Heart left ventricle (tissue), 16 donors: ENCODE measurements around the gene KCNK6. TPM values are rescaled to one million over a fixed set of nuclear protein-coding genes. Genes with fewer than 3 reads are reported as not detected.

Experiments used
- ATAC-seq, 4 donors: fragments of 200-7000 bp; cut with Tn5 transposase; one replicate each; pipeline ENCODE4 v1.9.1; 2020 to 2022; ENCODE audit warnings: moderate library complexity in 4 of 4, mild to moderate bottlenecking in 3 of 4, moderate number of reproducible peaks in 1 of 4
- DNase-seq, 5 donors: peaks; one replicate each; pipeline ENCODE4 v3.0.0-alpha.2; 2020
- H3K27ac ChIP-seq, 12 donors: fragments of 200-600 bp; sonication (generic) in 4 of 12; one replicate each; pipeline versions ENCODE4 v1.5.0 to v1.8.0; 2016 to 2022; ENCODE audit warnings: mild to moderate bottlenecking in 2 of 12
- H3K27me3 ChIP-seq, 9 donors: fragments of 200-600 bp; sonication (generic) in 2 of 9; one replicate each; pipeline versions ENCODE4 v1.5.1 to v1.8.0; 2016 to 2022; ENCODE audit warnings: mild to moderate bottlenecking in 3 of 9
- H3K36me3 ChIP-seq, 9 donors: fragments of 200-600 bp; sonication (generic) in 2 of 9; one replicate each; pipeline versions ENCODE4 v1.5.0 to v1.8.0; 2018 to 2022; ENCODE audit warnings: mild to moderate bottlenecking in 2 of 9
- H3K4me1 ChIP-seq, 12 donors: fragments of 200-600 bp; sonication (generic) in 4 of 12; one replicate each; pipeline versions ENCODE4 v1.5.0 to v1.8.0; 2016 to 2022; ENCODE audit warnings: mild to moderate bottlenecking in 3 of 12
- H3K4me3 ChIP-seq, 12 donors: fragments of 200-600 bp; sonication (generic) in 4 of 12; one replicate each; pipeline versions ENCODE4 v1.5.0 to v1.8.0; 2017 to 2022; ENCODE audit warnings: mild to moderate bottlenecking in 9 of 12, moderate library complexity in 4 of 12
- H3K9me3 ChIP-seq, 12 donors: fragments of 200-600 bp; sonication (generic) in 4 of 12; one replicate each; pipeline versions ENCODE4 v1.5.0 to v1.8.0; 2016 to 2022; ENCODE audit warnings: mild to moderate bottlenecking in 1 of 12
- POLR2A ChIP-seq, 2 donors: fragments of 450-650 bp; IDR thresholded peaks; one replicate each; pipeline ENCODE4 v1.6.1; 2017; ENCODE audit warnings: antibody characterized with exemption in 2 of 2, mild to moderate bottlenecking in 2 of 2, moderate library complexity in 2 of 2
- WGBS, 4 donors: extraction: QIAGEN DNeasy Blood & Tissue Kit in 2 of 4; methylation state at CpG; one replicate each; pipeline versions ENCODE4 v1.1.5 to v1.1.7; 2013 to 2018; 5-methylcytosine and 5-hydroxymethylcytosine counted together
- intact Hi-C, 10 donors: fragments of 100-400 bp; cut with DNase I; formaldehyde crosslinking; loops; one replicate each; pipeline versions ENCODE4 v1.11.1 to v1.14.2; 2022
- polyA plus RNA-seq, 2 donors: library from polyadenylated mRNA; stranded (reverse); fragments of 200-250 nt; gene quantifications; one replicate each; pipeline ENCODE4 v1.2.3, GENCODE V29; 2013
- total RNA-seq, 9 donors: library from RNA; depleted of rRNA in 2 of 9; stranded (reverse); fragments of >200 nt in 2 of 9; fragmentation: NEBNext Ultra II Directional in 3 of 9; extraction: Animal tissue kit (Norgen Biotek cat#: 25700) in 3 of 9; gene quantifications; one replicate each; pipeline versions ENCODE4 v1.1.0 to v1.2.4, GENCODE V29; 2016 to 2023
- TF ChIP-seq, protein P1 (sequence below), 12 donors: fragments of 200-600 bp; sonication (generic) in 4 of 12; IDR thresholded peaks; one replicate each; pipeline versions ENCODE4 v1.5.0 to v1.8.0; 2018 to 2022; ENCODE audit warnings: antibody characterized with exemption in 12 of 12, mild to moderate bottlenecking in 5 of 12
- donor health status: ischemic (EF 13 %, LVEDD 7.1; RV severe dilation, severe dysfunction).
- donor health status: healthy with polysubstance abuse.
- donor health status: DM: no; HTN: yes; CAD: no.
- donor health status: DM: no; HTN: no; CAD: no.
- donor health status: ischemic (EF 25% LVEDD 6.9; RV normal size, moderate dysfunction).
- donor health status: ischemic (EF 25% LVEDD 5.7; RV mildly dilated, moderate dysfunction).
- donor health status: healthy.
- donor health status: DM: yes; HTN: yes; CAD: no.
- donor health status: ischemic (EF 35%, LVEDD 5.7; RV mildly dilated, moderate dysfunction).
- donor health status: nonischemic (EF 11% LVEDD 7.7; RV severe dilation, severe dysfunction).
- donor health status: DM: yes; HTN: yes; CAD: no.
- donor health status: PGD.
- donor health status: ischemic (EF 29% LVEDD 5.4; RV normal size, mild dysfunction).
- donor health status: nonischemic (EF 23%, LVEDD 6.1; RV moderate dilation, normal function).

KCNK6 gene
- total and polyA plus RNA-seq, 11 donors: 3.1 to 23.6 (median 6.7) TPM

DNA sequence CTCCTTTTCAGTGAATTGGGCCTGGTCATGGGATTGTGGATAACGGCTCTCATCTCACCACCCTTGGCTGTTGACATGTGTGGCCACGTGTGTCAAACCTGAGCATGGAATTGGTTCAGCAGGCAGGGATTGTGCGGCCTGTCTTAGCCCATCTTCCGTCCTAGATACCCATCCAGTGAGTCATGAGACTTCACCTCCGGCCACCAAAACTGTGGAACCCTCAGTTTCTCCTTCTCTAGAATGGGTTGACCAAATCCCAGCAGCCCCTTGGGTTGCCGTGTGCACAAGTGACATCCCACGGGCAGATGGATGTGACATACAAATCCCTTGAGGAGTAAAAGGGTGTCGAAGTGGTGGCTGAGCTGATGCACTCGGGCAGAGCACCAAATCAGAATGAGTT is 61.5 kb downstream of the KCNK6 start:
- H3K27ac ChIP-seq: no peak overlapping the region

More for the DNA sequence above, 61.5 kb downstream of the KCNK6 start:
- H3K4me1 ChIP-seq: peaks cover 0 to 23% (median 12%) of the 10 kb centered on the region in 12 donors
- H3K27me3 ChIP-seq: peaks cover 0 to 6% (median 0%) of the 10 kb centered on the region in 9 donors
- no peak for ATAC-seq
- no peak for DNase-seq
- no peak for TF ChIP-seq POLR2A (IDR thresholded peaks at IDR 0.05)
- TF ChIP-seq, protein P1, sequence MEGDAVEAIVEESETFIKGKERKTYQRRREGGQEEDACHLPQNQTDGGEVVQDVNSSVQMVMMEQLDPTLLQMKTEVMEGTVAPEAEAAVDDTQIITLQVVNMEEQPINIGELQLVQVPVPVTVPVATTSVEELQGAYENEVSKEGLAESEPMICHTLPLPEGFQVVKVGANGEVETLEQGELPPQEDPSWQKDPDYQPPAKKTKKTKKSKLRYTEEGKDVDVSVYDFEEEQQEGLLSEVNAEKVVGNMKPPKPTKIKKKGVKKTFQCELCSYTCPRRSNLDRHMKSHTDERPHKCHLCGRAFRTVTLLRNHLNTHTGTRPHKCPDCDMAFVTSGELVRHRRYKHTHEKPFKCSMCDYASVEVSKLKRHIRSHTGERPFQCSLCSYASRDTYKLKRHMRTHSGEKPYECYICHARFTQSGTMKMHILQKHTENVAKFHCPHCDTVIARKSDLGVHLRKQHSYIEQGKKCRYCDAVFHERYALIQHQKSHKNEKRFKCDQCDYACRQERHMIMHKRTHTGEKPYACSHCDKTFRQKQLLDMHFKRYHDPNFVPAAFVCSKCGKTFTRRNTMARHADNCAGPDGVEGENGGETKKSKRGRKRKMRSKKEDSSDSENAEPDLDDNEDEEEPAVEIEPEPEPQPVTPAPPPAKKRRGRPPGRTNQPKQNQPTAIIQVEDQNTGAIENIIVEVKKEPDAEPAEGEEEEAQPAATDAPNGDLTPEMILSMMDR (IDR thresholded peaks at IDR 0.05): no peak
- peaks cover 11 to 95% (median 86%) of the 10 kb centered on the region in 9 donors for H3K36me3 ChIP-seq
- no peak overlapping the region for H3K4me3 ChIP-seq
- H3K9me3 ChIP-seq: no peaks in the 10 kb centered on the region
- 80 to 91% (median 89%) methylated on average over 9 of the region's 9 CpGs for WGBS, 4 donors
- intact Hi-C loops: no loop called here

Other genes starting within 250 kb of the KCNK6 start
- 1 to 10 TPM in 1 of 9 donors, under 1 TPM in 6, not detected in 2; 0.11 to 1.2 (median 0.37) TPM for gene DPF1, start 95.6 kb upstream of the KCNK6 start, total RNA-seq
- gene DPF1, start 95.6 kb upstream of the KCNK6 start, polyA plus RNA-seq: under 1 TPM; 0.12 to 0.23 TPM
- 10 to 100 TPM; 13.0 to 88.5 (median 25.3) TPM for gene PPP1R14A, start 63.5 kb upstream of the KCNK6 start, total RNA-seq
- gene PPP1R14A, start 63.5 kb upstream of the KCNK6 start, polyA plus RNA-seq: 10 to 100 TPM; 18.2 to 83.1 TPM
- 10 to 100 TPM in 7 of 9 donors, 1 to 10 TPM in 2; 3.5 to 27.7 (median 15.9) TPM for gene SPINT2, start 55.3 kb upstream of the KCNK6 start, total RNA-seq
- 10 to 100 TPM in 1 of 2 donors, 1 to 10 TPM in 1; 3.6 to 11.3 TPM for gene SPINT2, start 55.3 kb upstream of the KCNK6 start, polyA plus RNA-seq
- gene C19orf33, start 15.6 kb upstream of the KCNK6 start, total RNA-seq: 10 to 100 TPM in 5 of 9 donors, 1 to 10 TPM in 3, not detected in 1; 3.5 to 73.1 (median 11.5) TPM
- 10 to 100 TPM; 12.2 to 54.2 TPM for gene C19orf33, start 15.6 kb upstream of the KCNK6 start, polyA plus RNA-seq
- gene YIF1B, start 3.9 kb upstream of the KCNK6 start, total RNA-seq: 10 to 100 TPM; 26.4 to 47.4 (median 31.9) TPM
- 100 to 1,000 TPM in 1 of 2 donors, 10 to 100 TPM in 1; 39.2 to 113 TPM for gene YIF1B, start 3.9 kb upstream of the KCNK6 start, polyA plus RNA-seq
- 1 to 10 TPM in 6 of 9 donors, under 1 TPM in 3; 0.19 to 3.0 (median 1.9) TPM for gene CATSPERG, start 16.0 kb downstream of the KCNK6 start, total RNA-seq
- 1 to 10 TPM; 1.3 to 2.9 TPM for gene CATSPERG, start 16.0 kb downstream of the KCNK6 start, polyA plus RNA-seq
- 100 to 1,000 TPM; 237 to 690 (median 325) TPM for gene PSMD8, start 54.7 kb downstream of the KCNK6 start, total RNA-seq
- gene PSMD8, start 54.7 kb downstream of the KCNK6 start, polyA plus RNA-seq: 100 to 1,000 TPM; 186 to 663 TPM
- under 1 TPM in 5 of 9 donors, not detected in 4; 0.18 to 0.67 (median 0.31) TPM for gene GGN, start 68.2 kb downstream of the KCNK6 start, total RNA-seq
- under 1 TPM; 0.15 to 0.42 TPM for gene GGN, start 68.2 kb downstream of the KCNK6 start, polyA plus RNA-seq
- gene SPRED3, start 68.9 kb downstream of the KCNK6 start, total RNA-seq: 1 to 10 TPM in 2 of 9 donors, under 1 TPM in 6, not detected in 1; 0.18 to 3.1 (median 0.72) TPM
- gene SPRED3, start 68.9 kb downstream of the KCNK6 start, polyA plus RNA-seq: 1 to 10 TPM in 1 of 2 donors, under 1 TPM in 1; 0.30 to 1.3 TPM
- 10 to 100 TPM in 8 of 9 donors, 1 to 10 TPM in 1; 9.3 to 15.8 (median 11.9) TPM for gene FAM98C, start 83.2 kb downstream of the KCNK6 start, total RNA-seq
- 10 to 100 TPM in 1 of 2 donors, 1 to 10 TPM in 1; 9.6 to 10.3 TPM for gene FAM98C, start 83.2 kb downstream of the KCNK6 start, polyA plus RNA-seq
- gene RASGRP4, start 106.4 kb downstream of the KCNK6 start, total RNA-seq: 1 to 10 TPM in 6 of 9 donors, under 1 TPM in 3; 0.51 to 6.7 (median 1.4) TPM
- gene RASGRP4, start 106.4 kb downstream of the KCNK6 start, polyA plus RNA-seq: under 1 TPM; 0.61 to 0.91 TPM
- gene RYR1, start 113.8 kb downstream of the KCNK6 start, total RNA-seq: 1 to 10 TPM in 5 of 9 donors, under 1 TPM in 4; 0.44 to 2.1 (median 1.4) TPM
- under 1 TPM; 0.61 to 0.72 TPM for gene RYR1, start 113.8 kb downstream of the KCNK6 start, polyA plus RNA-seq